HUES48 (cell line): Measurements from ENCODE around the gene TEX54.
"Not testable (repeated sequence)": the region's sequence is repeated elsewhere in the genome, so short reads cannot be mapped to it uniquely, and the experiment has no call there.

ENCODE experiments used
- H3K27ac ChIP-seq: one replicate; pipeline ENCODE4 v1.7.0; 2013; ENCODE audit warnings: low read depth, low read length, inconsistent platforms
- H3K27me3 ChIP-seq: 2 replicates; pipeline ENCODE4 v1.6.1; 2013; ENCODE audit warnings: mild to moderate bottlenecking, low read length; ENCODE audit not compliant: control insufficient read depth, insufficient read depth
- H3K36me3 ChIP-seq: 2 replicates; pipeline ENCODE4 v1.6.1; 2013; ENCODE audit warnings: low read length; ENCODE audit not compliant: control insufficient read depth, insufficient read depth
- H3K4me1 ChIP-seq: 2 replicates; pipeline ENCODE4 v1.6.1; 2013; ENCODE audit warnings: mild to moderate bottlenecking, low read length; ENCODE audit not compliant: control insufficient read depth, insufficient read depth
- H3K4me3 ChIP-seq: 2 replicates; pipeline ENCODE4 v1.5.1; 2013; ENCODE audit warnings: mild to moderate bottlenecking, low read depth, low read length
- H3K9ac ChIP-seq: 2 replicates; pipeline ENCODE4 v1.6.1; 2013; ENCODE audit warnings: mild to moderate bottlenecking, low read depth, low read length, moderate library complexity
- H3K9me3 ChIP-seq: 2 replicates; pipeline ENCODE4 v1.6.1; 2013; ENCODE audit warnings: low read length; ENCODE audit not compliant: control insufficient read depth, insufficient read depth

TEX54 gene

GRCh38 chr11:62865635-62866034 is 33.0 kb upstream of the TEX54 start:
- H3K4me3 ChIP-seq: no peak overlapping the region
- no peaks in the 10 kb centered on the region for H3K27me3 ChIP-seq
- no peak overlapping the region for H3K9ac ChIP-seq
- H3K4me1 ChIP-seq: no peaks in the 10 kb centered on the region
- H3K9me3 ChIP-seq: no peaks in the 10 kb centered on the region
- H3K36me3 ChIP-seq: peaks cover 66% of the 10 kb centered on the region
- no peak overlapping the region for H3K27ac ChIP-seq

- Histone ChIP-seq H3K36me3 (peaks cover 63% of the 10 kb centered on the region), H3K4me1 (peaks cover 3% of the 10 kb centered on the region; the same call in 1 of the 2 replicates), H3K9ac (no peak overlapping the region), H3K27ac (no peak overlapping the region), H3K9me3 (no peaks in the 10 kb centered on the region), H3K27me3 (no peaks in the 10 kb centered on the region), H3K4me3 (no peak overlapping the region)
These were observed 31.2 kb upstream of the TEX54 start for GRCh38 chr11:62863687-62864335.

DNA sequence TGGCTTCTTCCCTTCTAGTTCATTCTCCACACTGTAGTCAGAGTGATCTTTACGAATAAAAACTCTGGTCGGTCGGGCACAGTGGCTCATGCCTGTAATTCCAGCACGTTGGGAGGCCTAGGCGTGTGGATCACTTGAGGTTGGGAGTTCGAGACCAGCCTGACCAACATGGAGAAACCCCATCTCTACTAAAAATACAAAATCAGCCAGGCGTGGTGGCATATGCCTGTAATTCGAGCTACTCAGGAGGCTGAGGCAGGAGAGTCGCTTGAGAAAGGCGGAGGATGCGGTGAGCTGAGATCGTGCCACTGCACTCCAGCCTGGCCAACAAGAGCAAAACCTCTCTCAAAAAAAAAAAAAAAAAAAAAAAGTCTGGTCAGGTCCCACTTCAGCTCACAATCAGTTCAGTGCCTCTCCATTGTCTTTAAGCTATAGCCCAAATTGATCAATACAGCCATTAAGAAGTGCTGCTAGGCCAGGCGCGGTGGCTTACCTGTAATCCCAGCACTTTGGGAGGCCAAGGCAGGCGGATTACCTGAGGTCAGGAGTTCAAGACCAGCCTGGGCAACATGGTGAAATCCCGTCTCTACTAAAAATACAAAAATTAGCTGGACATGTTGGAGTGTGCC is 29.0 kb upstream of the TEX54 start:
- H3K27ac ChIP-seq: peak overlapping the region; percentile 73
- H3K27me3 ChIP-seq, H3K9ac ChIP-seq, H3K4me3 ChIP-seq, H3K9me3 ChIP-seq, H3K4me1 ChIP-seq: not testable (repeated sequence)
- peaks cover 50% of the 10 kb centered on the region for H3K36me3 ChIP-seq

DNA sequence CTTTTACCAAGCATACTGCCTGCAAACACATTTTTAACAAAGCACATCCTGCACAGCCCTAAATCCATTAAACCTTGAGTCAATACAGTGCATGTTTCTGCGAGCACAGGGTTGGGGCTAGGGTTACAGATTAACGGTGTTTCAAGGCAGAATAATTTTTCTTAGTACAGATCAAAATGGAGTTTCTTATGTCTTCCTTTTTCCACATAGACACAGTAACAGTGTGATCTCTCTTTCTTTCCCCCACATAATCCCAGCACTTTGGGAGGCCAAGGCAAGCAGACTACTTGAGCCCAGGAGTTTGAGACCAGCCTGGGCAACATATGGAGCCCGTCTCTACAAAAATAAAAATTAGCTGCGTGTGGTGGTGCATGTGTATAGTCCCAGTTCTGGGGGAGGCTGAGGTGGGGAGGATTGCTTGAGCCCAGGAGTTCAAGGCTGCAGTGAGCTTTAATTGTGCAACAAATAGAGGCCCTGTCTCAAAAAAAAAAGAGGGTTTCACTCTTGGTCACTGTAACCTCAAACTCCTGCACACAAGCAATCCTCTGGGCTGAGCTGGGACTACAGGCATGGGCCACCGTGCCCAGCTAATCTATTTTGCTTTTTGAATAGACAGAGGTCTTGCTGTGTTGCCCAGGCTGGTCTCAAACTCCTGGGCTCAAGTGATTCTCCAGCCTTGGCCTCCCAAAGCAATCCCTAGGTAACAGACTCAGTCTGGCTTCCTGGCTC is 28.4 kb upstream of the TEX54 start:
- Histone ChIP-seq H3K36me3 (peaks cover 44% of the 10 kb centered on the region), H3K27ac (peak overlapping the region; percentile 73), H3K4me1 (peaks cover 6% of the 10 kb centered on the region; the same call in 1 of the 2 replicates)

GRCh38 chr11:62859281-62859703 is 26.7 kb upstream of the TEX54 start:
- not testable (repeated sequence) for H3K9ac ChIP-seq, H3K27me3 ChIP-seq, H3K4me1 ChIP-seq, H3K4me3 ChIP-seq, H3K9me3 ChIP-seq
- H3K27ac ChIP-seq: peak overlapping the region; percentile 74
- peaks cover 42% of the 10 kb centered on the region for H3K36me3 ChIP-seq

More for the DNA sequence above, 28.4 kb upstream of the TEX54 start:
- no peaks in the 10 kb centered on the region for H3K9me3 ChIP-seq
- H3K9ac ChIP-seq: no peak overlapping the region
- no peaks in the 10 kb centered on the region for H3K27me3 ChIP-seq
- no peak overlapping the region for H3K4me3 ChIP-seq

GRCh38 chr11:62858201-62858600 is 25.6 kb upstream of the TEX54 start:
- Histone ChIP-seq H3K9me3 (no peaks in the 10 kb centered on the region), H3K9ac (peak overlapping the region; percentile 99), H3K27me3 (no peaks in the 10 kb centered on the region), H3K4me3 (peak overlapping the region; percentile 90), H3K27ac (peak overlapping the region; percentile 74), H3K36me3 (peaks cover 43% of the 10 kb centered on the region), H3K4me1 (peaks cover 7% of the 10 kb centered on the region; the same call in 1 of the 2 replicates)

DNA sequence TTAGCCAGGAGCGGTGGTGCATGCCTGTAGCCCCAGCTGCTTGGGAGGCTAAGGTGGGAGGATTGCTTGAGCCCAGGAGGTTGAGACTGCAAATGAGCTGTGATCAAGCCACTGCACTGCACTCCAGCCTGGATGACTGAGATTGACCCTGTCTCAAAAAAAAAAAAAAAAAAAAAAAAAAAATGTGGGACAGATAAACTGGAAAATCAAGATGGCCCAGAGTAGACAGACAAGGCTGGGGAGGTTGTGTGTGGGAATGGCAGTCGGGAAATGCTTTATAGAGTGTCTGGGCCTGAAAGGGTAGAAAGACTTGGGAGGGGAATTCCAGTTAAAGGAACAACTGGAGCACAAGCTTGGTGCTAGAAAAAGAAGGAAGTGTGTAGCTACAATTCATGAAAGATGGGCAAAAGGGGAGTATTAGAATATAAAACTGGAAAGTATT is 24.9 kb upstream of the TEX54 start:
- Histone ChIP-seq H3K27ac (peak overlapping the region; percentile 97), H3K4me1 (peaks cover 13% of the 10 kb centered on the region; the same call in 1 of the 2 replicates), H3K27me3 (no peaks in the 10 kb centered on the region), H3K9ac (peak overlapping the region; percentile 99), H3K4me3 (peak overlapping the region; percentile 90), H3K9me3 (no peaks in the 10 kb centered on the region), H3K36me3 (peaks cover 45% of the 10 kb centered on the region)

- peaks cover 52% of the 10 kb centered on the region for H3K36me3 ChIP-seq
- H3K9me3 ChIP-seq: no peaks in the 10 kb centered on the region
- H3K27me3 ChIP-seq: no peaks in the 10 kb centered on the region
- peak overlapping the region; percentile 97 for H3K27ac ChIP-seq
- H3K4me3 ChIP-seq: peak overlapping the region; percentile 90
- H3K4me1 ChIP-seq: peaks cover 18% of the 10 kb centered on the region; the same call in 1 of the 2 replicates
- peak overlapping the region; percentile 99 for H3K9ac ChIP-seq
These were observed 23.8 kb upstream of the TEX54 start for GRCh38 chr11:62856333-62856895.

GRCh38 chr11:62855571-62856332 is 23.1 kb upstream of the TEX54 start:
- H3K9ac ChIP-seq: peak overlapping the region; percentile 99
- H3K9me3 ChIP-seq: no peaks in the 10 kb centered on the region
- peaks cover 46% of the 10 kb centered on the region for H3K36me3 ChIP-seq
- peak overlapping the region; percentile 90 for H3K4me3 ChIP-seq
- no peaks in the 10 kb centered on the region for H3K27me3 ChIP-seq
- H3K27ac ChIP-seq: peak overlapping the region; percentile 99
- H3K4me1 ChIP-seq: peaks cover 18% of the 10 kb centered on the region; the same call in 1 of the 2 replicates

- H3K9ac ChIP-seq: peak overlapping the region; percentile 99
- H3K9me3 ChIP-seq: no peaks in the 10 kb centered on the region
- H3K36me3 ChIP-seq: peaks cover 45% of the 10 kb centered on the region
- peaks cover 18% of the 10 kb centered on the region; the same call in 1 of the 2 replicates for H3K4me1 ChIP-seq
- H3K27me3 ChIP-seq: no peaks in the 10 kb centered on the region
- H3K4me3 ChIP-seq: peak overlapping the region; percentile 90
- H3K27ac ChIP-seq: peak overlapping the region; percentile 99
These were observed 22.4 kb upstream of the TEX54 start for GRCh38 chr11:62854825-62855570.
